Breast epithelium (tissue), 3 donors: ENCODE measurements around the gene DGKQ. TPM values are rescaled to one million over a fixed set of nuclear protein-coding genes. Genes with fewer than 3 reads are reported as not detected.

Source experiments
- total RNA-seq, 3 donors: library from RNA; depleted of rRNA; stranded (reverse); fragments of >200 nt; gene quantifications; one replicate each; pipeline ENCODE4 v1.1.0, GENCODE V29; 2016

DGKQ gene
- total RNA-seq, 3 donors from 2014 or later: 5.3 to 9.4 (median 8.8) TPM

Other genes starting within 250 kb of the DGKQ start
- 1 to 10 TPM in 2 of 3 donors, under 1 TPM in 1; 0.16 to 2.6 (median 1.2) TPM for gene CPLX1, start 147.4 kb downstream of the DGKQ start, total RNA-seq
- 10 to 100 TPM; 76.2 to 95.7 (median 81.9) TPM for gene GAK, start 41.3 kb downstream of the DGKQ start, total RNA-seq
- gene TMEM175, start 41.1 kb downstream of the DGKQ start, total RNA-seq: 10 to 100 TPM; 26.2 to 32.2 (median 28.2) TPM
- gene IDUA, start 13.5 kb upstream of the DGKQ start, total RNA-seq: 10 to 100 TPM; 16.3 to 32.8 (median 28.2) TPM
- gene SLC26A1, start 19.8 kb upstream of the DGKQ start, total RNA-seq: under 1 TPM; 0.33 to 0.48 (median 0.44) TPM
- 10 to 100 TPM; 19.8 to 40.0 (median 22.9) TPM for gene FGFRL1, start 38.1 kb upstream of the DGKQ start, total RNA-seq
- 10 to 100 TPM in 1 of 3 donors, 1 to 10 TPM in 2; 5.1 to 15.7 (median 6.4) TPM for gene RNF212, start 140.0 kb upstream of the DGKQ start, total RNA-seq
- gene SPON2, start 199.0 kb upstream of the DGKQ start, total RNA-seq: 10 to 100 TPM; 35.3 to 59.4 (median 36.1) TPM